IMR-90 (cell line): Measurements from ENCODE around the gene CCDC116. TPM values are rescaled to one million over a fixed set of nuclear protein-coding genes. Genes with fewer than 3 reads are reported as not detected.

Experiments used
- ATAC-seq: fragments of 200-7000 bp; cut with Tn5 transposase; 2 replicates; pipeline ENCODE4 v1.9.1; 2020; ENCODE audit warnings: low read depth, mild to moderate bottlenecking, moderate library complexity
- BruUV-seq: library from RNA; stranded (reverse); fragments of 400-500 nt; replicated peaks from 2 replicates; lab custom pipeline; 2021; lab: Mats Ljungman, UMichigan
- CTCF ChIA-PET: fragments of 300-600 bp; formaldehyde crosslinking; extraction: SDS; loops from one replicate; lab custom pipeline; 2021; ENCODE audit warnings: antibody characterized with exemption; lab: Yijun Ruan, JAX
- POLR2A ChIA-PET: fragments of 300-600 bp; sonication (Branson Sonifier 250); formaldehyde crosslinking; loops from one replicate; lab custom pipeline; 2022; ENCODE audit warnings: antibody characterized with exemption; ENCODE audit not compliant: unreplicated experiment; lab: Charles Lee
- DNase-seq: peaks from one replicate; pipeline ENCODE4 v3.0.0; 2013
- H2AFZ ChIP-seq: replicated peaks from 2 replicates; pipeline ENCODE3; 2013; ENCODE audit warnings: low read length, mild to moderate bottlenecking; ENCODE audit not compliant: poor library complexity
- H2AK5ac ChIP-seq: 2 replicates; pipeline ENCODE4 v1.6.1; 2013; ENCODE audit warnings: low read depth, low read length, inconsistent platforms
- H2AK9ac ChIP-seq: replicated peaks from 2 replicates; pipeline ENCODE3; 2013; ENCODE audit warnings: mild to moderate bottlenecking, low read depth, low read length, moderate library complexity; ENCODE audit not compliant: poor library complexity
- H2BK120ac ChIP-seq: 2 replicates; pipeline ENCODE4 v1.6.1; 2013; ENCODE audit warnings: low read depth, low read length, inconsistent platforms
- H2BK15ac ChIP-seq: 3 replicates; pipeline ENCODE4 v1.6.1; 2013; ENCODE audit warnings: low read depth, low read length, inconsistent platforms
- H2BK20ac ChIP-seq: 2 replicates; pipeline ENCODE4 v1.6.1; 2013; ENCODE audit warnings: low read depth, mild to moderate bottlenecking, inconsistent platforms, low read length, moderate library complexity
- H2BK5ac ChIP-seq: 2 replicates; pipeline ENCODE4 v1.6.1; 2013; ENCODE audit warnings: mild to moderate bottlenecking, low read depth, low read length, inconsistent platforms; ENCODE audit not compliant: poor library complexity, severe bottlenecking
- H3K14ac ChIP-seq: replicated peaks from 2 replicates; pipeline ENCODE4 v1.6.1; 2013; ENCODE audit warnings: low read depth, low read length, inconsistent platforms
- H3K18ac ChIP-seq: 2 replicates; pipeline ENCODE4 v1.6.1; 2013; ENCODE audit warnings: low read depth, low read length, control low read depth
- H3K23ac ChIP-seq: 2 replicates; pipeline ENCODE4 v1.6.1; 2013; ENCODE audit warnings: low read depth, low read length, inconsistent platforms
- H3K27ac ChIP-seq: 2 replicates; pipeline ENCODE4 v1.5.1; 2013; ENCODE audit warnings: mild to moderate bottlenecking, control low read depth, low read length; ENCODE audit not compliant: insufficient read depth
- H3K27me3 ChIP-seq: 2 replicates; pipeline ENCODE4 v1.6.1; 2013; ENCODE audit warnings: low read length; ENCODE audit not compliant: control insufficient read depth, insufficient read depth
- H3K36me3 ChIP-seq: 2 replicates; pipeline ENCODE4 v1.6.1; 2013; ENCODE audit warnings: low read length, mixed read lengths; ENCODE audit not compliant: control insufficient read depth, insufficient read depth
- H3K4ac ChIP-seq: 2 replicates; pipeline ENCODE4 v1.6.1; 2013; ENCODE audit warnings: low read depth, low read length, inconsistent platforms
- H3K4me1 ChIP-seq: 2 replicates; pipeline ENCODE4 v1.6.1; 2013; ENCODE audit warnings: low read length, mixed read lengths; ENCODE audit not compliant: control insufficient read depth, insufficient read depth
- H3K4me2 ChIP-seq: 2 replicates; pipeline ENCODE4 v1.6.1; 2013; ENCODE audit warnings: low read depth, mild to moderate bottlenecking, control low read depth, low read length, moderate library complexity
- H3K4me3 ChIP-seq: 2 replicates; pipeline ENCODE4 v1.5.1; 2013; ENCODE audit warnings: low read depth, mild to moderate bottlenecking, control low read depth, low read length, moderate library complexity; ENCODE audit not compliant: insufficient read depth
- H3K56ac ChIP-seq: 2 replicates; pipeline ENCODE4 v1.6.1; 2013; ENCODE audit warnings: low read length, inconsistent platforms; ENCODE audit not compliant: insufficient read depth; ENCODE audit errors: extremely low read depth
- H3K79me1 ChIP-seq, 2 experiments: 2 replicates each; pipeline ENCODE4 v1.6.1; 2013; ENCODE audit warnings: low read length in 2 of 2, inconsistent platforms in 1 of 2, low read depth in 1 of 2
- H3K9ac ChIP-seq: 2 replicates; pipeline ENCODE4 v1.6.1; 2013; ENCODE audit warnings: low read depth, low read length, control low read depth
- H3K9me1 ChIP-seq: 2 replicates; pipeline ENCODE4 v1.6.1; 2013; ENCODE audit warnings: low read length, inconsistent platforms; ENCODE audit not compliant: insufficient read depth
- H3K9me3 ChIP-seq: 2 replicates; pipeline ENCODE4 v1.6.1; 2013; ENCODE audit warnings: low read length; ENCODE audit not compliant: control insufficient read depth, insufficient read depth
- H4K20me1 ChIP-seq: 2 replicates; pipeline ENCODE4 v1.6.1; 2013; ENCODE audit warnings: low read length, inconsistent platforms; ENCODE audit not compliant: insufficient read depth
- H4K5ac ChIP-seq: 2 replicates; pipeline ENCODE4 v1.6.1; 2013; ENCODE audit warnings: mild to moderate bottlenecking, low read depth, low read length, control low read depth
- H4K8ac ChIP-seq, 2 experiments: 2 replicates each; pipeline ENCODE4 v1.6.1; 2013; ENCODE audit warnings: low read depth in 2 of 2, low read length in 2 of 2, control low read depth in 1 of 2, inconsistent platforms in 1 of 2
- H4K91ac ChIP-seq: 2 replicates; pipeline ENCODE4 v1.6.1; 2013; ENCODE audit warnings: low read depth, low read length, inconsistent platforms; ENCODE audit not compliant: insufficient read depth
- BHLHE40 ChIP-seq: fragments of 150-350 bp; IDR thresholded peaks from 2 replicates; pipeline ENCODE4 v1.6.1; 2016; ENCODE audit warnings: mild to moderate bottlenecking, low read depth, low read length
- CEBPB ChIP-seq: IDR thresholded peaks from 2 replicates; pipeline ENCODE4 v1.6.1; 2012; ENCODE audit warnings: low read depth, low read length, improper control_type of control experiment
- CHD1 ChIP-seq: IDR thresholded peaks from 2 replicates; pipeline ENCODE4 v1.6.1; 2012; ENCODE audit warnings: low read depth, low read length, improper control_type of control experiment
- FOS ChIP-seq: fragments of 150-350 bp; IDR thresholded peaks from 2 replicates; pipeline ENCODE4 v1.6.1; 2016; ENCODE audit warnings: low read depth, low read length
- MAFK ChIP-seq: IDR thresholded peaks from 2 replicates; pipeline ENCODE4 v1.6.1; 2012; ENCODE audit warnings: low read depth, low read length, improper control_type of control experiment
- MAZ ChIP-seq: IDR thresholded peaks from 2 replicates; pipeline ENCODE4 v1.6.1; 2012; ENCODE audit warnings: low read depth, mild to moderate bottlenecking, low read length, improper control_type of control experiment, moderate library complexity, borderline replicate concordance
- NFE2L2 ChIP-seq: fragments of 150-350 bp; IDR thresholded peaks from 2 replicates; pipeline ENCODE4 v1.6.1; 2016; ENCODE audit warnings: low read depth, mild to moderate bottlenecking, low read length
- POLR2A ChIP-seq: IDR thresholded peaks from 2 replicates; pipeline ENCODE4 v1.6.1; 2012; ENCODE audit warnings: mild to moderate bottlenecking, low read depth, low read length
- RAD21 ChIP-seq: IDR thresholded peaks from 2 replicates; pipeline ENCODE4 v1.6.1; 2012; ENCODE audit warnings: low read length, improper control_type of control experiment
- RCOR1 ChIP-seq: IDR thresholded peaks from 2 replicates; pipeline ENCODE4 v1.6.1; 2012; ENCODE audit warnings: mild to moderate bottlenecking, low read length, improper control_type of control experiment; ENCODE audit not compliant: insufficient replicate concordance
- RFX5 ChIP-seq: IDR thresholded peaks from 2 replicates; pipeline ENCODE4 v1.8.0; 2012; ENCODE audit warnings: low read depth, mild to moderate bottlenecking, low read length, moderate library complexity
- SMC3 ChIP-seq: fragments of 150-350 bp; IDR thresholded peaks from 2 replicates; pipeline ENCODE4 v1.6.1; 2016; ENCODE audit warnings: low read depth, mild to moderate bottlenecking, antibody characterized with exemption, low read length, moderate library complexity
- WGBS, 2 experiments: methylation state at CpG; one replicate each; pipeline versions ENCODE4 v1.1.5 to v1.1.7; 2013; ENCODE audit warnings: missing lambda C conversion rate in 2 of 2; ENCODE audit not compliant: insufficient read length in 1 of 2; ENCODE audit errors: extremely low coverage in 2 of 2; 5-methylcytosine and 5-hydroxymethylcytosine counted together
- dilution Hi-C: fragments of 300-500 bp; cut with HindIII; formaldehyde crosslinking; loops from one replicate; pipeline ENCODE4 v1.14.3; 2018; ENCODE audit warnings: low sequenced_read_pairs; ENCODE audit not compliant: unreplicated experiment
- in situ Hi-C: fragments of 300-500 bp; cut with MboI; formaldehyde crosslinking; loops from 3 replicates; pipeline ENCODE4 v1.14.3; 2019; ENCODE audit warnings: low sequenced_read_pairs, inconsistent platforms, mixed read lengths
- intact Hi-C: fragments of 100-400 bp; cut with micrococcal nuclease; formaldehyde crosslinking; loops from 2 replicates; pipeline ENCODE4 v1.10.0; 2022
- polyA plus RNA-seq, 3 experiments: library from polyadenylated mRNA; depleted of rRNA; stranded (reverse); fragments of >200 nt; gene quantifications; 2 replicates each; pipeline ENCODE4 v1.2.3, GENCODE V29; 2012; ENCODE audit warnings: low replicate concordance in 1 of 3
- total RNA-seq: library from RNA; depleted of rRNA; stranded (reverse); fragments of >200 nt; gene quantifications from 2 replicates; pipeline ENCODE4 v1.2.3, GENCODE V29; 2012
- TF ChIP-seq, protein P1 (sequence below): conservative IDR thresholded peaks from 2 replicates; pipeline ENCODE4 v1.5.1; 2012; ENCODE audit warnings: mild to moderate bottlenecking, low read depth, low read length, improper control_type of control experiment
- TF ChIP-seq, protein P2 (sequence below): fragments of 150-350 bp; IDR thresholded peaks from 2 replicates; pipeline ENCODE4 v1.6.1; 2016; ENCODE audit warnings: low read depth, mild to moderate bottlenecking, low read length, moderate library complexity, borderline replicate concordance

The CCDC116 gene
- total and polyA plus RNA-seq, 2 of the 4 experiments (the other 2 are of a cell fraction), result under 0.01 to 0.27 TPM

DNA sequence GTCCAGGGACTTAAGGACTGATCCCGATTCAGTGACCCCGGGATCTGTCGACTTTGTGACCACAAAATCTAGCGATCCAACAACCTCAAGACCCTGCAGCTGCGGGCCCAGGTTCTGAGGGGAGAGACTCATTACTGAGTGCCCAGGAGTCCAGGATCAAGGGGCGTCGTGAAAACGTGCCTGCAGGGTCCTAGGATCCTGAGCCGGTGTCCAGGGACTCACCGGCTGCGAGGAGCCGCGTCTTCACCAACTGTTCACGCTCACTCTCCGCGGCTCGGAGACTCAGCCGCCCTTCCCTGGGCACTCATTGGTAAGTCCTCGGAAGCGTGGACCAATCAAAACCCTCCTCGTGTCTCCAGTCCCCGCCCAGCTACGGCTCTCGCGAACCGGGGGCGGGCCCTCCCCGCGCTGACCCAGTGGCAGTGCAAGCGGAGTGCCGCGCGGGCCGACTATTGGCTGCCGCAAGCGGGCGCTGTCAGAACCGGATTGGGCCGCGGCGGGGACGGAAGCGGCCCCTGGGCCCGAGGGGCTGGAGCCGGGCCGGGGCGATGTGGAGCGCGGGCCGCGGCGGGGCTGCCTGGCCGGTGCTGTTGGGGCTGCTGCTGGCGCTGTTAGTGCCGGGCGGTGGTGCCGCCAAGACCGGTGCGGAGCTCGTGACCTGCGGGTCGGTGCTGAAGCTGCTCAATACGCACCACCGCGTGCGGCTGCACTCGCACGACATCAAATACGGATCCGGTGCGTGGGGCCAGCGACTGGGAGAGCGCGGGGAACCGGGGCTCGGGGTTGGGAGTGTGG is 9.4 kb downstream of the CCDC116 start, which contains the start of gene SDF2L1:
Gene SDF2L1 (plus strand): TSS at position 514 of the 795 bp plus-strand sequence. CDS start 35 bp downstream, at position 549.
- TSS peak; percentile 56 for BruUV-seq
- H3K4me1 ChIP-seq, result peaks cover 1% of the 10 kb centered on the region; the same call in 1 of the 2 replicates
- H2BK120ac ChIP-seq, result no peak within 1 kb of the TSS
- H3K36me3 ChIP-seq, result peaks cover 5% of the 10 kb centered on the region
- no peak within 1 kb of the TSS for H4K91ac ChIP-seq
- peak within 1 kb of the TSS; percentile 94 for H3K4me2 ChIP-seq
- H3K56ac ChIP-seq, result peak within 1 kb of the TSS; percentile 5; the same call in 1 of the 2 replicates
- H4K8ac ChIP-seq, result peak within 1 kb of the TSS; percentile 71 to 81; a peak in 2 of 4 replicates
- H3K18ac ChIP-seq, result no peak within 1 kb of the TSS
- ChIA-PET CTCF (interaction anchor here (0.6 to 3.1 kb wide), 3 partner anchors 12 to 352 kb away, joined by 3 to 28 read pairs (median 3); partner anchors contain the start of gene YDJC), POLR2A (interaction anchor here (0.5 to 0.8 kb wide), 2 partner anchors 9 to 605 kb away, joined by 3 to 4 read pairs; no protein-coding TSS in a partner anchor)
- no peak within 1 kb of the TSS for H4K5ac ChIP-seq
- peak within 1 kb of the TSS; percentile 53; the same call in 1 of the 2 replicates for H3K27ac ChIP-seq
- peak within 1 kb of the TSS; percentile 87 for H3K4me3 ChIP-seq
- dilution Hi-C loops (no loop called here), in situ Hi-C loops (no loop called here), intact Hi-C loops (loop anchor here (1.0 kb wide), 1 partner anchor 12 kb away; the partner anchor contains the start of gene YDJC)
- peaks cover 14% of the 10 kb centered on the region for H4K20me1 ChIP-seq
- H2AK5ac ChIP-seq, result peak within 1 kb of the TSS; percentile 67
- peak within 1 kb of the TSS; percentile 73 for H3K9ac ChIP-seq
- no peaks in the 10 kb centered on the region for H3K27me3 ChIP-seq
- peaks cover 5% of the 10 kb centered on the region for H3K9me1 ChIP-seq
- peak within 1 kb of the TSS; percentile 86 for H3K14ac ChIP-seq
- no peak within 1 kb of the TSS for H2BK20ac ChIP-seq
- H2BK5ac ChIP-seq, result no peak within 1 kb of the TSS
- peak within 1 kb of the TSS; percentile 75 for H3K4ac ChIP-seq
- DNase-seq (peak; percentile 99), ATAC-seq (peak; percentile 98)
- peaks cover 6 to 24% of the 10 kb centered on the region in 2 experiments; a peak in 3 of 4 replicates for H3K79me1 ChIP-seq
- WGBS, 2 experiments, result 0% methylated on average over 50 of the region's 76 CpGs; no CpG with 5 or more reads in 1 of the 2 experiments
- H2BK15ac ChIP-seq, result no peak within 1 kb of the TSS
- H2AFZ ChIP-seq, result peak within 1 kb of the TSS; percentile 98
- no peaks in the 10 kb centered on the region for H3K9me3 ChIP-seq
- H2AK9ac ChIP-seq, result peak within 1 kb of the TSS; percentile 73
- H3K23ac ChIP-seq, result peak within 1 kb of the TSS; percentile 46; the same call in 1 of the 2 replicates
- no peak for TF ChIP-seq SMC3
- TF ChIP-seq MAZ, result peak; percentile 67; the same call in 1 of the 2 replicates
- TF ChIP-seq, protein P1, sequence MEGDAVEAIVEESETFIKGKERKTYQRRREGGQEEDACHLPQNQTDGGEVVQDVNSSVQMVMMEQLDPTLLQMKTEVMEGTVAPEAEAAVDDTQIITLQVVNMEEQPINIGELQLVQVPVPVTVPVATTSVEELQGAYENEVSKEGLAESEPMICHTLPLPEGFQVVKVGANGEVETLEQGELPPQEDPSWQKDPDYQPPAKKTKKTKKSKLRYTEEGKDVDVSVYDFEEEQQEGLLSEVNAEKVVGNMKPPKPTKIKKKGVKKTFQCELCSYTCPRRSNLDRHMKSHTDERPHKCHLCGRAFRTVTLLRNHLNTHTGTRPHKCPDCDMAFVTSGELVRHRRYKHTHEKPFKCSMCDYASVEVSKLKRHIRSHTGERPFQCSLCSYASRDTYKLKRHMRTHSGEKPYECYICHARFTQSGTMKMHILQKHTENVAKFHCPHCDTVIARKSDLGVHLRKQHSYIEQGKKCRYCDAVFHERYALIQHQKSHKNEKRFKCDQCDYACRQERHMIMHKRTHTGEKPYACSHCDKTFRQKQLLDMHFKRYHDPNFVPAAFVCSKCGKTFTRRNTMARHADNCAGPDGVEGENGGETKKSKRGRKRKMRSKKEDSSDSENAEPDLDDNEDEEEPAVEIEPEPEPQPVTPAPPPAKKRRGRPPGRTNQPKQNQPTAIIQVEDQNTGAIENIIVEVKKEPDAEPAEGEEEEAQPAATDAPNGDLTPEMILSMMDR, result no peak
- no peak for TF ChIP-seq NFE2L2
- TF ChIP-seq RFX5, result peak; percentile 76
- no peak for TF ChIP-seq RAD21
- TF ChIP-seq CHD1, result no peak
- no peak for TF ChIP-seq MAFK
- peak; percentile 81 for TF ChIP-seq POLR2A
- no peak for TF ChIP-seq CEBPB
- TF ChIP-seq FOS, result peak; percentile 53; the same call in 1 of the 2 replicates
- TF ChIP-seq RCOR1, result no peak
- TF ChIP-seq, protein P2, sequence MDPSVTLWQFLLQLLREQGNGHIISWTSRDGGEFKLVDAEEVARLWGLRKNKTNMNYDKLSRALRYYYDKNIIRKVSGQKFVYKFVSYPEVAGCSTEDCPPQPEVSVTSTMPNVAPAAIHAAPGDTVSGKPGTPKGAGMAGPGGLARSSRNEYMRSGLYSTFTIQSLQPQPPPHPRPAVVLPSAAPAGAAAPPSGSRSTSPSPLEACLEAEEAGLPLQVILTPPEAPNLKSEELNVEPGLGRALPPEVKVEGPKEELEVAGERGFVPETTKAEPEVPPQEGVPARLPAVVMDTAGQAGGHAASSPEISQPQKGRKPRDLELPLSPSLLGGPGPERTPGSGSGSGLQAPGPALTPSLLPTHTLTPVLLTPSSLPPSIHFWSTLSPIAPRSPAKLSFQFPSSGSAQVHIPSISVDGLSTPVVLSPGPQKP, result no peak
- no peak for TF ChIP-seq BHLHE40
